Stimulated activated CD8-positive, alpha-beta memory T cell treated with anti-CD3 and anti-CD28 coated beads, Interleukin-12 subunit alpha, Interleukin-12 subunit beta, amount 100 ng/mL, for 1 hour (primary cell): ENCODE measurements around the gene MEGF6.

ENCODE experiments used
- DNase-seq: peaks from one replicate; pipeline ENCODE4 v3.0.0-alpha.2; 2020; ENCODE audit warnings: low read depth

Gene MEGF6

DNA sequence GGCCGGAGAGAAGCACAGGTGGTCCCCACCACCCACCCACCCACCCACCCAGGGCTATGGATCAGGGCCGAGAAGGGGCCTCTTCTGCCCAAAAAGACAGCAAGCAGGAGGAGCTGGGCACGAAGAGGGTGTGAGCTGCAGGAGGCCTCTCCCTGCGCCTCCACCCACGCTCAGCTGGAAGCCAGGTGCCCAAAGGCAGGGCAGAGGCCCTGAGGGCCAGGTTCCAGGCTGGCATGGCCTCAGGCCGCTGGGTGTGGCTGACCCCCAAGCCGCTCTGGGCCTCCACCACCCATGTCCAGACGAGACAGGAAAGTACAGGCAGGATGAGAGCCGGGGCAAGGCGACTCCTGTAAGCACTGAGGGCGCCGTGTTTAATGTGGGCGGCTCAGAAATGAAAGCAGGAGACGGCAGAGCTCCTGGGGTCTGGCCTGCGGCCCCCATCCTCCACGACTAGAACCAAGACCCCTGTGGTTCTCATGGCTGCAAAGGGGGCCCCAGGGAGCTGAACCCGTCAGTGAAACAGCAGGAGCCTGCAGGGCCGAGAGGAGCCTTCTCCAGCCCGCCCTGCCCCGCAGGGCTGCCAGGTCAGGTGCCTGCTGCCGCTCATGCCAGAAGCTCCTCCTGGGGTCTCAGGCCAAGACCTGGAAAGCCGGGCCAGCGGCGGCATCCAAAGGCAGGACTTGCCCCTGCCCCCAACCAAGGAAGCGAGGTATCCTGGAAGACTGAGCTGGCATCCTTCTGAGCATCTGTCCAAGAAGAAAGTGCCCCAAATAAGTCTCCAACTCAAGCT is 56.0 kb downstream of the MEGF6 start:
- no peak for DNase-seq

- no peak for DNase-seq
These were observed 57.4 kb downstream of the MEGF6 start for GRCh38 chr1:3553940-3554223.

DNA sequence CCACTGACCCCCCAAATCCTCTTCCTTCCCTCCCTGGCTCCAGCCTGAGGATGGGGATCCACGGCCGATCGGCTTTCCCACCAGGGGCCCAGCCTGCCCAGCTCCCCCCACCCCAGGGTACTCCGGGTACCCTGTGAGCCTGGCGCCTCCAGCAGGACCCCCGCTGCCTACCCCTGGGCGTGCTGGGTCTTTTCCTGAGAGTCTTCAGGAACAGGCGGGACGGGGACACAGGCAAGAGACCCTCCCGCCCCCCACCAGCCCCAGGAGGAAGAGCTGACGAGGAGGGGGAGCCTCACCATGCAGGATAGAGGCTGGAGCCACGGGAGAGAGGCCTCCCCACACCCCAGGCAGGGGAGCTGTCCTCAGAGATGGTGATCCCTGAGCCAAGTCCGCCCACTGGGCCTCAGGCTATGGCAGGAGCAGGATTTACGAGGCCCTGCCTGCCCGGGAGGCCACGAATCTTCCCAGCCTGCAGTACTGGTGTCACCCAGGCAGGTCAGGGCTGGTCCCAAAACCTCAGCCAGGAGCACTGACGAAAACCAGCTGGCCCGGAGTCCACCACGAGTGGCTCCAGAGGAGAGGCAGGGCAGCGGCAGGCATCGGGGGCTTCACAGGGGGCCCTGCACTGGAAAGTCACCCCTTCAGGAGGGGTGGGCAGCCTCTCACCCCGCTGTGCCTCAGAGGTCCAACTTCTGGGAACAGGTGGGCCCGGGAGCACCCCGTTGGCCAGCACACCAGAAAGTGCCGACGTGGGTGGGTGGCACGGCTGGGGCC is 58.0 kb downstream of the MEGF6 start:
- DNase-seq, result no peak

GRCh38 chr1:3552751-3553150 is 58.6 kb downstream of the MEGF6 start:
- DNase-seq, result no peak

- no peak for DNase-seq
These were observed 59.1 kb downstream of the MEGF6 start for GRCh38 chr1:3552176-3552575.

- DNase-seq, result no peak
These were observed 59.6 kb downstream of the MEGF6 start for GRCh38 chr1:3551711-3552110.

- DNase-seq, result no peak
These were observed 60.0 kb downstream of the MEGF6 start for GRCh38 chr1:3551290-3551678.

- no peak for DNase-seq
These were observed 60.6 kb downstream of the MEGF6 start for GRCh38 chr1:3550511-3551289.

DNA sequence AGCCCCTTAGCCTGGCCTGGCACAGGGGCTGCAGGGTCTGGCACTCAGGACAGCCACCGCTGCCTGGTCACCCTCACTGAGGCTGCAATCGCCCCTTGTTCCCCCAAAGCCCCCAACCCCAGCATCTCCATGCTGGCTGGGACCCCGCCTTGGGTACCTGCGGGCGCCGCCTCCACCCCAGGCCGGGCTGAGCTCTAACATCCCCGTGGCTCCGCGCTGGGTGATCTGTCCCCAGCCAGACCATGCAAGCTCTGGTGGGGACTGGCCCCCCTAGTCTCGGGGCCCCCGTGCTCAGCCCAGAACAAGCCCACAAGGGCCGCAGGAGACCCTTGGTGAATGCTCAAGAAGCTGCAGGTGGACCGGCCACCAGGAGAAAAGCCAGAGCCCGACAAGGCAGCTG is 62.4 kb downstream of the MEGF6 start:
- no peak for DNase-seq

GRCh38 chr1:3548156-3548893 is 63.0 kb downstream of the MEGF6 start:
- DNase-seq, result no peak

- DNase-seq, result no peak
These were observed 64.0 kb downstream of the MEGF6 start for GRCh38 chr1:3547055-3548005.

GRCh38 chr1:3546048-3546384 is 65.3 kb downstream of the MEGF6 start:
- no peak for DNase-seq

- no peak for DNase-seq
These were observed 65.8 kb downstream of the MEGF6 start for GRCh38 chr1:3545363-3546047.

GRCh38 chr1:3544040-3544977 is 67.0 kb downstream of the MEGF6 start:
- no peak for DNase-seq

GRCh38 chr1:3543076-3544039 is 68.0 kb downstream of the MEGF6 start:
- no peak for DNase-seq

GRCh38 chr1:3542676-3543075 is 68.6 kb downstream of the MEGF6 start:
- no peak for DNase-seq

DNA sequence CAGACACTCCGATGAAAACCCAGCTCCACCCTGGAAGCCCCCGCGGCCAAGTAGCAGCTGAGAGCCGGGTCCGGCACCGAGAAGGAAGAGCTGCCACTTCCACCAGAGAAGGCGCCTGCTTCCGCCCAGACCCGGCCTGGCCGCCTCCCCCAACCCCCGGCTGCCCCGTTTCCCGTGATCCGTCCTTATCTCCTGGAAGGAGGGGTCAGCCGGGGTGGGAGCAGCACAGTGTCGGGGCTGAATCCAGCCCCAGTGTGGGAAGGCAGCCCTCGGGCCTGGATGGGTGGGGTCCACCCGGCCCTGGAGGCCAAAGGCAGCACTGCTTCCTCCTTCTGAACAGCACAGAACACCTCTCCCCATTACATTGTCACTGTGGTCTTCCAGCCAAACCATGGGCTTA is 69.4 kb downstream of the MEGF6 start:
- DNase-seq, result no peak

DNA sequence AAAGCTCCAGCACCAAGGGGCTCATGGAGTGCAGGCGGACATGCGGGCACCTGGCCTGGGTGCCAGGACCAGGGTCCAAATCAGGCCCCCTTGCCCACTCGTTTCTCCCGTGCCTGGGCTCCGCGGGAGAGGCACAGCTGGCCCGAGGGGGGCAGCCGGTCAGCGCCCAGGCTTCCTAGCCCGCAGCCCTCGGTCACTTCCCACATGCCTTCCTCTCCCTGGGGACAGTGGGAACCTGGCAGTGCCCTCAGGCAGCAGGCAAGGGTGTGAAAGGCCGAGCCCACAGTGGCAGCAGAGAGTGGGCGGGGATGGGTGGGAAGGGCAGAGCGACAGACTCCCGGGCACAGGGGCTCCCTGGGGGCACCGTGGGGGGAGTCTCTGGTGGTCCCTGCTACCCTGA is 69.8 kb downstream of the MEGF6 start:
- no peak for DNase-seq
